ENCODE data around the gene LMO3.
"Not testable (repeated sequence)": the region's sequence is repeated elsewhere in the genome, so short reads cannot be mapped to it uniquely, and the experiment has no call there.

The LMO3 gene

GRCh38 chr12:16537652-16538051 lies 68.3 kb downstream of the LMO3 start:
- DNase-seq = not testable (repeated sequence)

GRCh38 chr12:16531621-16532020 lies 74.3 kb downstream of the LMO3 start:
- no peak for DNase-seq

DNA sequence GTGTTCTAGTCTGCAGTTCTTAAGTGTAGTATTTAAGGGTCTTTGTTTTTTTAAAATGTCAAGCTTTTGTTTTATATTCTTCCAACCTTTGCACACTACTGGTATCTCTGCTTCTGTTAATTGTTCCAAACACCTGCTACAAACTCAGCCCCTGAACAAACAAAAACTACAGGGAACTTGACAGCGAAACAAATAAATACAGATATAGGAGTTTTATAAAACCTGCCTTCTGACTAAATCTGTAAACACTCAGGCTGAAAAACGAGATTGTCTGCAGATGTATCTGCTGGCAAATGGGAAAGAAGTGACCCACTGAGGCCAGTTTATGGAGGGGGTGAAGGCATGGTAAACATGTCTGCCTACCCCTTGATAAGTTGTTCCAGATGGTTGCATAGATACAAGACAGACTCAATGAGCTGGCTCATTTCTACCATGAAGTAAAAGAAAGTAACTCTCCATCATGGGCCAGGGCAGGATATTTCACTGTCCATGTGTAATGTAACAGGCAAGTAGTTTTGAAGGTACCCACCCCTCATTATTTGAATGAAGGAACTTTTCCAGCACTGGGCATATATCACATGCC lies 75.6 kb downstream of the LMO3 start:
- DNase-seq = no peak

DNA sequence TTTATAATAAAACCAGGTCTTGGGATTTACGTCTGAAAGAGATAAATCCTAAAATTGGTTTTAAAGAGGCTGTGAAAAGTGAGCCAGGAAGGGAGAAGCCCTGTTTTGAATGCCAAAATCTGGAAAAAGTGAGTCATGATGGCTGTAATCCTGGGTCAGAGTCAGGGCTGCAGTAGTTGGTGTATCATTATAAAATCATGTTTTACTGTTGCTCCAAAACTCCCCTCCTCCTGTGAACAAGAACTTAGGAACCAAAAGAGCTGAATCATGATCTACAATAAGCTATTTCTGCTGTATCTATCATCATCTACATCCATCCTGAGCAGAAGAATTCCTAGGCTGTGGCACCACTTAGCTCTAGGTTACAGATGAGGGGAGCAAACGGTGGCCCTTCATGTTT lies 79.3 kb downstream of the LMO3 start:
- no peak for DNase-seq

- DNase-seq = no peak
Observed at GRCh38 chr12:16524378-16524777, 81.6 kb downstream of the LMO3 start.

- no peak for DNase-seq
Observed at GRCh38 chr12:16523951-16524331, 82.0 kb downstream of the LMO3 start.

DNA sequence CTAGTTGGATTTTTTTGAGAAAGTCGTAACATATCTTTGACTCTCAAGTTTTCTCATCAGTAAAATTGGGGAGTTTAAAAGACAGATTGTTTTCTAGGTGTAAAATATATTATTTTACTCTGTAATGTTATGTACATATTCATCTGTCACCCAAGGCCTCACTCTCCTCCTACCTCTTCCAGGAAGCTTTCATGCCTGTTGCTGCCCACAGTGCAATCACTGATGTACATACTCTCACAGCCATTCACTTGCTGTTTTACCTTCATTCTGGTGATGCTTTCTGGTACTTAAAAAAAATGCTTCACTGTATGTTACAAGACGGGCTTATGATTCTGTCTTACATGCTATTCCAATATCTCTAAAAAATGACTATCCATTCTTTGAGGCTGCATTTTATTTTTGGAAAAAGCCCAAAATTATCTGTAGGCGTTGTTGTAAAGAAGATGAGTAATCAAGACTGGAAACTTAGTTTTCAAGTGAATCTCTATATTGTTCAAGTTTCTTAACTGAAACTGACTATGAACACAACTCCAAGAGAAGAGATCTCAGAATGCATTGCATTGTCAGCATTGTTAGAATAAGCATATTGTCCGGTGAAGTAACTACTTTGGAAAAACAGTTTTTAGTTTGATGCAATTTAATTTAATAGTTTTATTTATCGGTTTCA lies 82.5 kb downstream of the LMO3 start:
- no peak for DNase-seq

DNA sequence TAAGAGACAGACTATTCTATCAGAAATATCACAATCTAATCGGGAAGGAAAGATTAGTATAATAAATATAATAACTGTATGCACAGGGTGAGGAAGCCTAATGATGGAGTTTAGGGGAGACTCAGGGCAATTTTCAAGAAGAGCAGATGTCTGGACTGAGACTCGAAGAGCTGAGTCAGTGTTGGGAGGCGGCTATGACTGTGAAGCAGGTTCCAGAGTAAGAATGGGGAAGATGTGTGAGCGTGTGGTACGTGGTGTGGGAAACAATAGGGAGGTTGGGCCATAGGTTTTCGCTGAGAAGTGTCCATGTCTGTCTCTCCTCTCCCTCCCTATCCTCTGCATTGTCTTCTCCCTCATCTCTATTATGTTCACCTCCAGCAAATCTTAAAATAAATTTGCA lies 85.6 kb downstream of the LMO3 start:
- DNase-seq = peak; percentile 54

GRCh38 chr12:16515666-16516065 lies 90.3 kb downstream of the LMO3 start:
- DNase-seq = peak; percentile 81

DNA sequence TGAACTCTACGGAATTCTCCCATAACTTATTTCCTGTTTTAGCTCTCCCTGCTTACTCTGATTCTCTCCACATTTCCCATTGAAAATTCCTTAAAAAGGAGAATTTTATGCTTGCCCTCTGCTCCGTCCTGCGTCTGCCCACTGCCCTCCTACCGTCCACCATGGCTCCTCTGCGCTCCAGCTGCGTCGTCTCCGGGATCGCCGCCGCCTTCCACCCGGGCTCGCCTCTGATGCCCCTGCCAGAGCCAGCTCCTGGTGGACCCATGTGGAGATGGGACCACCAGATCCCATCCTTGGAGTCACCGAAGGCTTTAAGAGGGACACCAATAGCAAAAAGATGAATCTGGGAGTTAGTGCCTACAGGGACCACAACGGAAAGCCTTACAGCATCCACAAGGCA lies 92.7 kb downstream of the LMO3 start:
- no peak for DNase-seq

DNA sequence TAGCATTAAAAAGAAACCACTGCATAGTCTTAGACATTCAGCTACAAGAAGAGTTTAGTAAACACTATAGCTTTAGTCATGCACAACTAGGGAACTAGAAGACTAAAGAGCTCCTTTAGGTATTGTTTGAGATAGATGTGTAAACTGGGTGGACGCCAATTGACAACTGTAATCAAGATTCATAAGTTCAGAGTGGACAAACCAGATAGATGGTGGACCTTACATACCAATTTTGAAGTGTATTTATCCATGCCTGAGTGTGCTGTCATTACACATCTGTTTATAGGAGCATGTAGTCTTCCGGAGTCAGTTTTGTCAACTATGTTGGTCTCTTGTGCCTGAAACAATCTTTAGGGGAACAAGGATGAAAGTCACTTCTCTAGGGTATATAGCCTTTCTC lies 96.6 kb downstream of the LMO3 start:
- no peak for DNase-seq

- DNase-seq = no peak
Observed at GRCh38 chr12:16506394-16506793, 99.6 kb downstream of the LMO3 start.

DNA sequence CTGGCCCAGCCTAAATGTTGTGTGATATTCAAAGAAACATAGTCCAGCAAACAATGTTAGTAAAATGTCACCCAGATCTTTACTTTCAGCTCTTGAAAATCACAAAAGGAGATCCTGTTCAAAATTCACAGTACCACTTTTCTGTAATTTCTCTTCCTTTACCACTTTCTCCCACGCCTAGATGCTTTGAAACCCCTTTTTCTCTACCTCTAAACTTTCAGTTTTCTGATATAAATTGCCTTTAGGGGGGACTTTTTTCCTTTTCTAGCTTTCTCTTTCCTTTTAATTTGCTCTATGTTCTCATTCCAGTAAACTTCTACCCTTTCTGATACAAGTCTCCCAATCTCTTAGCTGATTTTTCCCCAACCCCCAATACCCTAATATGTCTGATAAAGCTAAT lies 101.8 kb downstream of the LMO3 start:
- DNase-seq = no peak

GRCh38 chr12:16499611-16500010 lies 106.4 kb downstream of the LMO3 start:
- no peak for DNase-seq
